Measurements from ENCODE around the gene FBL. TPM values are rescaled to one million over a fixed set of nuclear protein-coding genes. Genes with fewer than 3 reads are reported as not detected.
A peak's percentile ranks its signal among the peaks of the same experiment; 100 is the strongest.
"Not testable (repeated sequence)": the region's sequence is repeated elsewhere in the genome, so short reads cannot be mapped to it uniquely, and the experiment has no call there.

Gene FBL
- total RNA-seq, 1 experiment from 2014 or later: 437 TPM

DNA sequence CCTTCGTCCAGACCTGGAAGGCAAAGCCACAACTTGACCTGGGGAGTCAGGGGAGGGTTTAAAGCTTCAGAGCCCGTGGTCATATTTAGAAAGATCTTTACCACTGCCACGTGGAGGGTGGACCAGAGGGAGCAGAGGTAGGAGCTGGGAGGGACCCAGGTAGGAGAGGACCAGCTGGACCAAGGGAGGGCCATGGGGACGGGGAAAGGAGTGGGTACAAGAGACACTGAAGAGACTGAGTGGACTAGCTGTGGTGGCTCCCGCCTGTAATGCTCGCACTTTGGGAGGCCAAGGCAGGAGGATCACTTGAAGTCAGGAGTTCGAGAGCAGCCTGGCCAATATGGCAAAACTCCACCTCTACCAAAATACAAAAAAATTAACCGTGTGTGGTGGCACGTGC, 38.5 kb upstream of the FBL start:
- H3K9me2 ChIP-seq (ENCODE audit: insufficient read depth); H3K79me2 ChIP-seq (ENCODE audit: low read depth); H3K9me3 ChIP-seq (ENCODE audit: insufficient read depth, low read depth); POLR2A ChIA-PET (ENCODE audit: unreplicated experiment); intact Hi-C loops (cut with micrococcal nuclease; ENCODE audit: unreplicated experiment); CTCF ChIA-PET; H3K4me1 ChIP-seq (replicated peaks; ENCODE audit: insufficient read depth); H3K4me3 ChIP-seq; H4K20me1 ChIP-seq (ENCODE audit: insufficient read depth); H3K36me3 ChIP-seq (ENCODE audit: low read depth); H3K27me3 ChIP-seq (ENCODE audit: insufficient read depth, low read depth); DNase-seq; H3K27ac ChIP-seq; H3F3A ChIP-seq (ENCODE audit: insufficient read depth, low read depth); H3K4me2 ChIP-seq; H2AFZ ChIP-seq; BruUV-seq (replicated peaks): not testable (repeated sequence)

DNA sequence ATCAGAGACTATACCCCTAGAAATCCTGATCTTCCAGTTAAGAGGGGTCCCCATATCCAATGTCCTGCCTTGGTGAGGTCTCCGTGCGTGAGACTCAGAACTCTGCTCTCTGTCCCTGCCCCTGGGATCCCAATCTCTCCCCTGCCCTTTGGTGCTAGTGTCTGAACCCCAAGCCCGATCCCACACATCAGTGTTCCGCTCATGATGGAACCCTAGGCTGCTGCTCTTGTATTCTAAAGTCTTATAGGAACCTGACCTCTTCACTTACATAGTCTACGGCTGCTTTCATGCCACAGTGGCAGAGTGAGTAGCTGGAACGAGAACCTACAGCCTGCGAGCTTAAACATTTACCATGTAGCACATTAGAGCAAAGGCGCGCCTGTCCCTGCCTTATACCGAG, 36.5 kb upstream of the FBL start:
- H3K4me1 ChIP-seq (replicated peaks; ENCODE audit: insufficient read depth); intact Hi-C loops (cut with micrococcal nuclease; ENCODE audit: unreplicated experiment); H3K9me3 ChIP-seq (ENCODE audit: insufficient read depth, low read depth); H3K4me2 ChIP-seq; H2AFZ ChIP-seq; H3F3A ChIP-seq (ENCODE audit: insufficient read depth, low read depth); H4K20me1 ChIP-seq (ENCODE audit: insufficient read depth); DNase-seq; H3K36me3 ChIP-seq (ENCODE audit: low read depth); BruUV-seq (replicated peaks); H3K27me3 ChIP-seq (ENCODE audit: insufficient read depth, low read depth); H3K9me2 ChIP-seq (ENCODE audit: insufficient read depth); CTCF ChIA-PET; H3K4me3 ChIP-seq; H3K27ac ChIP-seq; POLR2A ChIA-PET (ENCODE audit: unreplicated experiment); H3K79me2 ChIP-seq (ENCODE audit: low read depth): not testable (repeated sequence)

DNA sequence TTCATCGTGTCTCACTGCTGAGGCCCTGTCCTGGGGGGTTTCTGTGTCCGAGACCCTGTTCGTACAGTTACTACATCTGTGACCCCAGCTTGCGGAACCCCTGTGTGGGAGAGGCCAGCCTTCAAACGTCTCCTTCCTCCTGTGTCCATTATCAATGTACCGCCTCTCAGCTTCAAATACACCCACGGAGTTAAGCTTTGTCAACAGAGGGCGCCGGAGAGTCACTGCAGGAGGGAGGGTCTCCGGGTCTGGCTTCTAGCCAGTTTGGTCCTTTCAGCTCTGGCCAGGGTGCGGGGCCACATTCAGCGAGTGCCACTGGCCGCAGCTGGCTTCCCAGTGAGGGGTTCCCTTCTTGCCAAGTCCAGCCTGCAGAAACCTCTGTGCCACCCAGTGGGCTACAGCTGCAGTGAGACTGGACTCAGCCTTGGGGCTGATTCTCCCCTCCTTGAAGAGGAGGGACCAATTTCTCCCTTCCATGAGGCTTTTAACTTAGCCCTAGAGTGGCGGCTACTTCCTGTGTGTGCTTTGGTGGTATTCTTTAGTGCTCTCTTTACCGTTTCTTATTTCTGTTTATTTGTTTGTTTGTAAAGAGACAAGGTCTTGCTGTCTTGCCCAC, 35.4 kb upstream of the FBL start:
- POLR2A ChIA-PET (ENCODE audit: unreplicated experiment); CTCF ChIA-PET: not testable (repeated sequence)

DNA sequence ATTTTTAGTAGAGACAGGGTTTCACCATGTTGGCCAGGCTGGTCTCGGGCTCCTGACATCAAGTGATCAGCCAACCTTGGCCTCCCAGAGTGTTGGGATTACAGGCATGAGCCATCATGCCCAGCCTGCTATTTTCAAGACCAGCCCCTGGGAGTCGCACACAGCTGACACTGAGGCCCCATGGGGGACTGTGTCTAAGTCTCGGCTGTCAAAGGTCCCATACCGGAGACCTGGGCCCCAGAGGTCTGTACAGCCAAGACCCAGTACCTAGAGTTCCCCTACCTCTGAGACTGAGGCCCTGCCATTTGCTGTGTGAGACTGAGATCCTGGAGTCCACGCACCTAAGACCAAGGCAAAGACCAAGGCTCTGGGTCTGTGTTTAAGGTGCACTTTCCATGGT, 34.1 kb upstream of the FBL start:
- H3K27me3 ChIP-seq (ENCODE audit: insufficient read depth, low read depth); H3K79me2 ChIP-seq (ENCODE audit: low read depth); intact Hi-C loops (cut with micrococcal nuclease; ENCODE audit: unreplicated experiment); DNase-seq; H3K4me1 ChIP-seq (replicated peaks; ENCODE audit: insufficient read depth); POLR2A ChIA-PET (ENCODE audit: unreplicated experiment); H3K4me3 ChIP-seq; H3K9me3 ChIP-seq (ENCODE audit: insufficient read depth, low read depth); H2AFZ ChIP-seq; H3K4me2 ChIP-seq; H3K9me2 ChIP-seq (ENCODE audit: insufficient read depth); H3F3A ChIP-seq (ENCODE audit: insufficient read depth, low read depth); H4K20me1 ChIP-seq (ENCODE audit: insufficient read depth); H3K27ac ChIP-seq; BruUV-seq (replicated peaks); H3K36me3 ChIP-seq (ENCODE audit: low read depth); CTCF ChIA-PET: not testable (repeated sequence)

More for the DNA sequence above, 35.4 kb upstream of the FBL start:
- H3K27me3 ChIP-seq (ENCODE audit: insufficient read depth, low read depth); intact Hi-C loops (cut with micrococcal nuclease; ENCODE audit: unreplicated experiment); H2AFZ ChIP-seq; H3K79me2 ChIP-seq (ENCODE audit: low read depth); H3K9me2 ChIP-seq (ENCODE audit: insufficient read depth); H3K27ac ChIP-seq; H3F3A ChIP-seq (ENCODE audit: insufficient read depth, low read depth); H3K36me3 ChIP-seq (ENCODE audit: low read depth); H3K9me3 ChIP-seq (ENCODE audit: insufficient read depth, low read depth); H3K4me1 ChIP-seq (replicated peaks; ENCODE audit: insufficient read depth); H3K4me2 ChIP-seq; H3K4me3 ChIP-seq; BruUV-seq (replicated peaks); H4K20me1 ChIP-seq (ENCODE audit: insufficient read depth): not testable (repeated sequence)
- TF ChIP-seq, protein P1, sequence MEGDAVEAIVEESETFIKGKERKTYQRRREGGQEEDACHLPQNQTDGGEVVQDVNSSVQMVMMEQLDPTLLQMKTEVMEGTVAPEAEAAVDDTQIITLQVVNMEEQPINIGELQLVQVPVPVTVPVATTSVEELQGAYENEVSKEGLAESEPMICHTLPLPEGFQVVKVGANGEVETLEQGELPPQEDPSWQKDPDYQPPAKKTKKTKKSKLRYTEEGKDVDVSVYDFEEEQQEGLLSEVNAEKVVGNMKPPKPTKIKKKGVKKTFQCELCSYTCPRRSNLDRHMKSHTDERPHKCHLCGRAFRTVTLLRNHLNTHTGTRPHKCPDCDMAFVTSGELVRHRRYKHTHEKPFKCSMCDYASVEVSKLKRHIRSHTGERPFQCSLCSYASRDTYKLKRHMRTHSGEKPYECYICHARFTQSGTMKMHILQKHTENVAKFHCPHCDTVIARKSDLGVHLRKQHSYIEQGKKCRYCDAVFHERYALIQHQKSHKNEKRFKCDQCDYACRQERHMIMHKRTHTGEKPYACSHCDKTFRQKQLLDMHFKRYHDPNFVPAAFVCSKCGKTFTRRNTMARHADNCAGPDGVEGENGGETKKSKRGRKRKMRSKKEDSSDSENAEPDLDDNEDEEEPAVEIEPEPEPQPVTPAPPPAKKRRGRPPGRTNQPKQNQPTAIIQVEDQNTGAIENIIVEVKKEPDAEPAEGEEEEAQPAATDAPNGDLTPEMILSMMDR (conservative IDR thresholded peaks at IDR 0.05): peak; percentile 34; the same call in 1 of the 2 replicates
- DNase-seq: peak in 1 of 2 experiments; percentile 13

DNA sequence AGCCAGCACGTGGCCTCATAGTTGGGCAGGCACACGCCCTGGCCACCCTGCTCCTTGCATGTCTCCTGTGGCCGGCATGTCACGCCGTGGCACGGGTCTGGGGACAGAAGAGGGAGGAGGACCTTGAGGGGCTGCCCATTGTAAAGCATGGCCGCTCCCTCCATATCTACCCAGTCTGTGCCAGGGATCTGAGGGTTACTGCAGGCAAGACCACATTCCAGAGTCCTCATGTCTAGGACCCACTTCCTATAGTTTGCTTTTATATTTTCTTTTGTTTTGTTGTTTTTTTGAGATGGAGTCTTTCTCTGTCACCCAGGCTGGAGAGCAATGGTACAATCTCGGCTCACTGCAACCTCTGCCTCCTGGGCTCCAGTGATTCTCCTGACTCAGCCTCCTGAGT, 33.6 kb upstream of the FBL start:
- H3K4me1 ChIP-seq (replicated peaks; ENCODE audit: insufficient read depth); H4K20me1 ChIP-seq (ENCODE audit: insufficient read depth); H3K9me2 ChIP-seq (ENCODE audit: insufficient read depth); H3K4me3 ChIP-seq; H3F3A ChIP-seq (ENCODE audit: insufficient read depth, low read depth); intact Hi-C loops (cut with micrococcal nuclease; ENCODE audit: unreplicated experiment); H3K9me3 ChIP-seq (ENCODE audit: insufficient read depth, low read depth); DNase-seq; H3K36me3 ChIP-seq (ENCODE audit: low read depth); H3K27me3 ChIP-seq (ENCODE audit: insufficient read depth, low read depth); H3K27ac ChIP-seq; H3K79me2 ChIP-seq (ENCODE audit: low read depth); POLR2A ChIA-PET (ENCODE audit: unreplicated experiment); CTCF ChIA-PET; BruUV-seq (replicated peaks); H2AFZ ChIP-seq; H3K4me2 ChIP-seq: not testable (repeated sequence)

DNA sequence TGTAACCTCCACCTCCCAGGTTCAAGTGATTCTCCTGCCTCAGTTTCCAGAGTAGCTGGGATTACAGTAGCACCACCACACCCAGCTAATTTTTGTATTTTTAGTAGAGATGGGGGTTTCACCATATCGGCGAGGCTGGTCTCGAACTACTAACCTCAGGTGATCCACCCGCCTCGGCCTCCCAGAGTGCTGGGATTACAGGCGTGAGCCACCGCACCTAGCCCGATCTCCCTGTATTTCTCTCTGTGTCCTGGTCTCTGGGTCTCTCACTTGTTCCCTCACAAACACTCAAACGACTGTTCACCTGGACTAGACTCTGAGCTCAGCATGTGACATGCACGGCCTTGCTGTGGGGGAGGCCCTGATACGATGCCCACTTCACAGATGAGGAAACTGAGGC, 32.7 kb upstream of the FBL start:
- H3K9me3 ChIP-seq (ENCODE audit: insufficient read depth, low read depth); H3K4me1 ChIP-seq (replicated peaks; ENCODE audit: insufficient read depth); intact Hi-C loops (cut with micrococcal nuclease; ENCODE audit: unreplicated experiment); H2AFZ ChIP-seq; H3K9me2 ChIP-seq (ENCODE audit: insufficient read depth); H3K79me2 ChIP-seq (ENCODE audit: low read depth); CTCF ChIA-PET; H3K27me3 ChIP-seq (ENCODE audit: insufficient read depth, low read depth); H3K4me3 ChIP-seq; POLR2A ChIA-PET (ENCODE audit: unreplicated experiment); H4K20me1 ChIP-seq (ENCODE audit: insufficient read depth); H3K27ac ChIP-seq; H3K4me2 ChIP-seq; DNase-seq; H3K36me3 ChIP-seq (ENCODE audit: low read depth); H3F3A ChIP-seq (ENCODE audit: insufficient read depth, low read depth); BruUV-seq (replicated peaks): not testable (repeated sequence)

All from PC-9 (cell line).